ENCODE results near the gene JPT1.

DNA sequence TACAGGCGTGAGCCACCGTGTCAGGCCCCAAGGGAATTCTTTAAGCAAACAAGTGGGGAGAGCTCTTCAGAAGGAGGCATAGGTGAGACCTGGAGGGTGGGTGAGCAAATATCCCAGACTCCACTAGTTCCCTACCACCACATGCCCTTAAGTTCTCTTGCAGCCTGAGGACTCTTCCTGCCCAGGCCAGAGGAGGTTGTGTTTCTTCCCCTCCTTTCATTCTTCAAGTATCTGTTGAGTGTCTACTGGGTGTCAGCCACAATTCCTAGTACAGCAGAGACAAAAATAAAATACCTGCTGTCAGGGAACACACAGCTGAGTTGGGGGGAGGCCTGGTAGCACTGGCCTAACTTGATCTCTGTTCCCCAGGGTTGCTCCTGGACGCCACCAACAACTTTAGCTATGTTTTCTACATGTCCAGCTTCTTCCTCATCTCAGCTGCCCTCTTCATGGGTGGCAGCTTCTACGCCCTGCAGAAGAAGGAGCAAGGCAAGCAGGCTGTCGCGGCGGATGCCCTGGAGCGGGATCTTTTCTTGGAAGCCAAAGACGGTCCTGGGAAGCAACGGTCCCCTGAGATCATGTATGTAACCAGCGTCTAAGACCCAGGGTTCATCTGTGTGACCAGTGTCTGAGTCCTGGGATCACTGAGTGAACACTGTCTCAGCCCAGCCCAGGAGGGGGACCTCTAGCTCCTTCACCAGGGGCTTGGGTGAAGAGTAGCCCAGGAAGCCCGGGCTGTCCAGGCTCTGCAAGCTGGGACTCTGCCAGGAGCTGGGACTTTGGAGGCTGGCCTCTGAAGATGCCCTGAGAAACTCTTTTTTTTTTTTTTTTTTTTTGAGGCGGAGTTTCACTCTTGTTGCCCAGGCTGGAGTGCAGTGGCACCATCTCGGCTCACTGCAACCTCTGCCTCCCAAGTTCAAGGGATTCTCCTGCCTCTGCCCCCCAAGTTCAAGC, 50.4 kb downstream of the JPT1 start:
- TF ChIP-seq RAD21 (IDR thresholded peaks at IDR 0.05; ENCODE audit: low read depth) (no peak), CEBPB (IDR thresholded peaks at IDR 0.05) (no peak), REST (IDR thresholded peaks at IDR 0.05; ENCODE audit: low read depth) (no peak), MAX (IDR thresholded peaks at IDR 0.05) (no peak), TEAD4 (IDR thresholded peaks at IDR 0.05) (no peak), YY1 (IDR thresholded peaks at IDR 0.05; ENCODE audit: low read depth) (no peak), EP300 (IDR thresholded peaks at IDR 0.05; ENCODE audit: borderline replicate concordance) (no peak), FOXM1 (IDR thresholded peaks at IDR 0.05; ENCODE audit: borderline replicate concordance, low read depth) (no peak), NFIC (IDR thresholded peaks at IDR 0.05) (no peak), CREB1 (IDR thresholded peaks at IDR 0.05; ENCODE audit: low read depth) (no peak), TCF12 (IDR thresholded peaks at IDR 0.05; ENCODE audit: low read depth) (no peak), TAF1 (IDR thresholded peaks at IDR 0.05; ENCODE audit: low read depth) (no peak)

All from Ishikawa (cell line).